Upper lobe of left lung (tissue), 4 donors: ENCODE results near the gene PRM3.

Experiments
- EP300 ChIP-seq, 4 donors: sonication (generic); formaldehyde crosslinking; IDR thresholded peaks; one replicate each; pipeline ENCODE4 v1.5.1; 2017; ENCODE audit warnings: antibody characterized with exemption in 4 of 4, control low read depth in 2 of 4
- POLR2A ChIP-seq, 4 donors: fragments of 450-650 bp; IDR thresholded peaks; one replicate each; pipeline ENCODE4 v1.5.1; 2016 to 2017; ENCODE audit warnings: antibody characterized with exemption in 4 of 4, mild to moderate bottlenecking in 2 of 4
- POLR2AphosphoS5 ChIP-seq, 2 donors: sonication (generic); formaldehyde crosslinking; IDR thresholded peaks; one replicate each; pipeline ENCODE4 v1.5.1; 2017; ENCODE audit warnings: antibody characterized with exemption in 2 of 2
- TF ChIP-seq, protein P1 (sequence below), 6 experiments: fragments of 450-650 bp in 4 of 6; fragments of 200-600 bp in 2 of 6; sonication (generic) in 2 of 6; IDR thresholded peaks; one replicate each; pipeline ENCODE4 v1.5.1; 2016 to 2019; ENCODE audit warnings: antibody characterized with exemption in 6 of 6

DNA sequence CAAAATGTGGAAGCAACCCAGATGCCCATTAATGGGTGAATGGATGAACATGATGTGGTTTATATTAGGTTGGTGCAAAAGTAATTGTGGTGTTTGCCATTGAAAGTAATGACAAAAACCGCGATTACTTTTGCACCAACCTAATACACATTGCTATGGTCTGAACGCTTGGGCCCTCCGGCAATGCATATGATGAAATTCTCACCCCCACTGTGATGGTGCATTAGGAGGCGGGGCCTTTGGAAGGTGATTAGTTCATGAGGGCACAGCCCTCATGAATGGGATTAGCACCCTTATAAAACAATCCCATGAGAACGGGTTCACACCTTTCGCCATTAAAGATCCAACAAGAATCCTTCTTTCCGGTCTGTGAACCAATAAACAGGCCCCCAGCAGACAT lies 33.0 kb upstream of the PRM3 start:
- TF ChIP-seq, protein P1, sequence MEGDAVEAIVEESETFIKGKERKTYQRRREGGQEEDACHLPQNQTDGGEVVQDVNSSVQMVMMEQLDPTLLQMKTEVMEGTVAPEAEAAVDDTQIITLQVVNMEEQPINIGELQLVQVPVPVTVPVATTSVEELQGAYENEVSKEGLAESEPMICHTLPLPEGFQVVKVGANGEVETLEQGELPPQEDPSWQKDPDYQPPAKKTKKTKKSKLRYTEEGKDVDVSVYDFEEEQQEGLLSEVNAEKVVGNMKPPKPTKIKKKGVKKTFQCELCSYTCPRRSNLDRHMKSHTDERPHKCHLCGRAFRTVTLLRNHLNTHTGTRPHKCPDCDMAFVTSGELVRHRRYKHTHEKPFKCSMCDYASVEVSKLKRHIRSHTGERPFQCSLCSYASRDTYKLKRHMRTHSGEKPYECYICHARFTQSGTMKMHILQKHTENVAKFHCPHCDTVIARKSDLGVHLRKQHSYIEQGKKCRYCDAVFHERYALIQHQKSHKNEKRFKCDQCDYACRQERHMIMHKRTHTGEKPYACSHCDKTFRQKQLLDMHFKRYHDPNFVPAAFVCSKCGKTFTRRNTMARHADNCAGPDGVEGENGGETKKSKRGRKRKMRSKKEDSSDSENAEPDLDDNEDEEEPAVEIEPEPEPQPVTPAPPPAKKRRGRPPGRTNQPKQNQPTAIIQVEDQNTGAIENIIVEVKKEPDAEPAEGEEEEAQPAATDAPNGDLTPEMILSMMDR (IDR thresholded peaks at IDR 0.05) = no peak
- TF ChIP-seq POLR2A (IDR thresholded peaks at IDR 0.05) (no peak), POLR2AphosphoS5 (IDR thresholded peaks at IDR 0.05) (no peak), EP300 (IDR thresholded peaks at IDR 0.05) (no peak)
